K562 (cell line): ENCODE data around the gene LPAR3. TPM values are rescaled to one million over a fixed set of nuclear protein-coding genes. Genes with fewer than 3 reads are reported as not detected.

Experiments
- ATAC-seq: fragments of 200-7000 bp; cut with Tn5 transposase; 3 replicates; pipeline ENCODE4 v1.9.1; 2020; ENCODE audit warnings: moderate library complexity
- BruUV-seq: library from RNA; stranded (reverse); fragments of 400-500 nt; replicated peaks from 2 replicates; lab custom pipeline; 2021; lab: Mats Ljungman, UMichigan
- CTCF ChIA-PET: fragments of 300-600 bp; formaldehyde crosslinking; extraction: SDS; loops from one replicate; lab custom pipeline; 2021; ENCODE audit warnings: low intra/inter-chr PET ratio; lab: Yijun Ruan, JAX
- POLR2A ChIA-PET: fragments of 300-600, 350-650 bp; sonication (Branson Sonifier 250); formaldehyde crosslinking; extraction: SDS; loops from one replicate; lab custom pipeline; 2021; ENCODE audit warnings: antibody characterized with exemption, inconsistent platforms; lab: Yijun Ruan, JAX
- DNase-seq, 4 experiments: peaks; one replicate each; pipeline versions ENCODE4 v3.0.0 to v3.0.0-alpha.2; 2011 to 2018; ENCODE audit warnings: low spot score in 3 of 4, mixed read lengths in 3 of 4; ENCODE audit errors: extremely low read depth in 1 of 4
- FAIRE-seq: peaks from 2 replicates; lab custom pipeline; 2011; peaks lifted over from hg19 to GRCh38; lab: Jason Lieb, UNC
- H2AFZ ChIP-seq: 2 replicates; pipeline ENCODE4 v1.6.0; 2011; ENCODE audit warnings: low read depth, low read length, control low read depth, inconsistent platforms
- H3K27ac ChIP-seq: fragments of 200-600 bp; 3 replicates; pipeline ENCODE4 v1.8.0; 2011; ENCODE audit warnings: low read depth, mild to moderate bottlenecking, control low read depth, inconsistent platforms, low read length, moderate library complexity, mixed read lengths; ENCODE audit errors: extremely low read depth
- H3K27me3 ChIP-seq, 2 experiments: fragments of 300-600 bp in 1 of 2; 2 replicates in 1 of 2; 3 replicates in 1 of 2; pipeline versions ENCODE4 v1.6.0 to v1.8.0; 2011; ENCODE audit warnings: inconsistent platforms in 2 of 2, low read length in 2 of 2, mild to moderate bottlenecking in 1 of 2, mixed read lengths in 1 of 2, moderate library complexity in 1 of 2; ENCODE audit not compliant: control insufficient read depth in 2 of 2, insufficient read depth in 2 of 2
- H3K36me3 ChIP-seq: fragments of 300-600 bp; 3 replicates; pipeline ENCODE4 v1.8.0; 2011; ENCODE audit warnings: mild to moderate bottlenecking, low read length, inconsistent platforms; ENCODE audit not compliant: control insufficient read depth, insufficient read depth
- H3K4me1 ChIP-seq, 2 experiments: fragments of 200-600 bp in 1 of 2; replicated peaks in 1 of 2; 2 replicates in 1 of 2; 3 replicates in 1 of 2; pipeline versions ENCODE4 v1.5.1 to v1.8.0; 2011; ENCODE audit warnings: inconsistent platforms in 2 of 2, low read length in 2 of 2, mild to moderate bottlenecking in 1 of 2, mixed read lengths in 1 of 2, moderate library complexity in 1 of 2; ENCODE audit not compliant: control insufficient read depth in 2 of 2, insufficient read depth in 2 of 2
- H3K4me2 ChIP-seq: 2 replicates; pipeline ENCODE4 v1.6.1; 2011; ENCODE audit warnings: low read length, control low read depth, inconsistent platforms, mixed read lengths; ENCODE audit not compliant: insufficient read depth
- H3K4me3 ChIP-seq: fragments of 200-600 bp; sonication (generic), shearing (Covaris generic); 2 replicates; pipeline ENCODE4 v1.5.1; 2016; ENCODE audit warnings: control low read depth, inconsistent platforms
- H3K79me2 ChIP-seq: fragments of 200-600 bp; 3 replicates; pipeline ENCODE4 v1.8.0; 2011; ENCODE audit warnings: low read length, inconsistent platforms; ENCODE audit not compliant: control insufficient read depth, insufficient read depth
- H3K9ac ChIP-seq, 2 experiments: 2 replicates each; pipeline versions ENCODE4 v1.6.0 to v1.6.1; 2011; ENCODE audit warnings: low read depth in 2 of 2, low read length in 2 of 2, control low read depth in 1 of 2, inconsistent platforms in 1 of 2, mild to moderate bottlenecking in 1 of 2, mixed read lengths in 1 of 2; ENCODE audit not compliant: insufficient read depth in 1 of 2
- H3K9me1 ChIP-seq: one replicate; pipeline ENCODE4 v1.6.0; 2011; ENCODE audit warnings: inconsistent platforms, mild to moderate bottlenecking, low read length, moderate library complexity; ENCODE audit not compliant: control insufficient read depth, insufficient read depth
- H3K9me3 ChIP-seq: replicated peaks from 2 replicates; pipeline ENCODE4 v1.5.1; 2011; ENCODE audit warnings: low read depth, low read length, inconsistent platforms; ENCODE audit not compliant: control insufficient read depth, insufficient read depth
- H4K20me1 ChIP-seq: replicated peaks from 2 replicates; pipeline ENCODE4 v1.6.1; 2011; ENCODE audit warnings: low read length, inconsistent platforms, mixed read lengths; ENCODE audit not compliant: control insufficient read depth, insufficient read depth
- C11orf30 ChIP-seq: fragments of 450-650 bp; IDR thresholded peaks from 2 replicates; pipeline ENCODE4 v1.6.1; 2016; ENCODE audit warnings: low read depth, mild to moderate bottlenecking
- FOSL1 ChIP-seq: fragments of 200-800 bp; sonication (Bioruptor generic); conservative IDR thresholded peaks from 2 replicates; pipeline ENCODE4 v1.6.1; 2016; ENCODE audit warnings: missing genetic modification characterization, missing compliant biosample characterization
- GTF2A2 ChIP-seq: IDR thresholded peaks from 2 replicates; pipeline ENCODE4 v1.6.1; 2016; ENCODE audit warnings: mild to moderate bottlenecking, missing genetic modification characterization, missing compliant biosample characterization
- MAFG ChIP-seq: fragments of 450-650 bp; conservative IDR thresholded peaks from 2 replicates; pipeline ENCODE4 v1.6.1; 2016; ENCODE audit warnings: missing genetic modification characterization, missing compliant biosample characterization
- POLR2B ChIP-seq: fragments of 450-650 bp; IDR thresholded peaks from 2 replicates; pipeline ENCODE4 v1.6.1; 2018; ENCODE audit warnings: low read depth; ENCODE audit not compliant: partially characterized antibody
- RFX1 ChIP-seq: fragments of 450-650 bp; IDR thresholded peaks from 2 replicates; pipeline ENCODE4 v1.6.1; 2016; ENCODE audit warnings: mild to moderate bottlenecking, moderate library complexity
- SPI1 ChIP-seq: IDR thresholded peaks from 2 replicates; pipeline ENCODE4 v1.6.1; 2011; ENCODE audit warnings: low read depth, low read length, control low read depth, borderline replicate concordance
- ZNF316 ChIP-seq: fragments of 450-650 bp; IDR thresholded peaks from 2 replicates; pipeline ENCODE4 v1.6.1; 2016
- WGBS: fragments of 100-300 bp; shearing (Covaris generic); methylation state at CpG from one replicate; pipeline ENCODE4 v1.1.6; 2016; ENCODE audit warnings: low coverage, mixed read lengths; ENCODE audit not compliant: insufficient coverage; ENCODE audit errors: missing lambda C conversion rate; 5-methylcytosine and 5-hydroxymethylcytosine counted together
- in situ Hi-C: fragments of 300-500 bp; cut with MboI; formaldehyde crosslinking; loops from 4 replicates; pipeline ENCODE4 v1.15.0; 2018; ENCODE audit warnings: inconsistent platforms, mixed read lengths
- intact Hi-C: fragments of 100-400 bp; cut with micrococcal nuclease; formaldehyde crosslinking; loops from 2 replicates; pipeline ENCODE4 v1.14.2; 2022
- polyA plus RNA-seq, 8 experiments: library from polyadenylated mRNA; depleted of rRNA in 4 of 8; stranded (reverse) in 5 of 8; unstranded in 3 of 8; fragments of >200 nt; fragmentation: Nextera tagmentation in 2 of 8; fragmentation: Illumina TruSeq in 1 of 8; extraction: Ambion mirVana in 2 of 8; extraction: Trizol in 1 of 8; gene quantifications; 2 replicates each; pipeline versions ENCODE4 v1.2.1 to v1.2.3, GENCODE V29; 2011 to 2014; ENCODE audit warnings: inconsistent platforms in 1 of 8, missing spikeins in 1 of 8
- total RNA-seq, 7 experiments: library from RNA; depleted of rRNA in 6 of 7; stranded (reverse); fragments of >200 nt in 6 of 7; fragmentation: Illumina TruSeq in 2 of 7; extraction: Trizol in 2 of 7; gene quantifications; 2 replicates each; pipeline versions ENCODE4 v1.2.1 to v1.2.3, GENCODE V29; 2011 to 2021; ENCODE audit warnings: low replicate concordance in 1 of 7

Gene LPAR3
- total and polyA plus RNA-seq, 9 of the 15 experiments (the other 6 are each of a cell fraction or from before 2014, with no cell fraction given): 0.11 TPM; not detected in 8

GRCh38 chr1:84810343-84810742 is 82.7 kb downstream of the LPAR3 start:
- intact Hi-C loops: no loop called here
- CTCF ChIA-PET: no interaction called here
- 1% methylated on average over 9 of the region's 9 CpGs for WGBS
- FAIRE-seq (no peak), ATAC-seq (no peak), DNase-seq (no peak)
- no peaks in the 10 kb centered on the region for H3K4me1 ChIP-seq
- no peak for TF ChIP-seq POLR2B
- TF ChIP-seq FOSL1 (tag): no peak
- TF ChIP-seq SPI1: no peak
- TF ChIP-seq GTF2A2: no peak
- H2AFZ ChIP-seq: no peak overlapping the region
- H3K27me3 ChIP-seq: peaks cover 10 to 11% of the 10 kb centered on the region in 2 experiments; a peak in 4 of 5 replicates
- no peak overlapping the region for H3K4me3 ChIP-seq
- H3K36me3 ChIP-seq: no peaks in the 10 kb centered on the region
- no peak overlapping the region for H3K27ac ChIP-seq
- no peaks in the 10 kb centered on the region for H3K9me3 ChIP-seq
- in situ Hi-C loops: no loop called here
- no peak overlapping the region for H3K4me2 ChIP-seq
- no peaks in the 10 kb centered on the region for H3K79me2 ChIP-seq
- no peaks in the 10 kb centered on the region for H4K20me1 ChIP-seq
- H3K9me1 ChIP-seq: no peaks in the 10 kb centered on the region
- H3K9ac ChIP-seq: no peak overlapping the region
- no TSS peak for BruUV-seq
- POLR2A ChIA-PET: interaction anchor here (0.6 to 1.8 kb wide), 2 partner anchors 9 to 54 kb away, joined by 3 to 6 read pairs; no protein-coding TSS in a partner anchor

GRCh38 chr1:84809023-84809422 is 84.0 kb downstream of the LPAR3 start:
- Histone ChIP-seq H3K9me3 (no peaks in the 10 kb centered on the region), H3K27ac (no peak overlapping the region), H3K4me1 (no peaks in the 10 kb centered on the region), H3K9me1 (no peaks in the 10 kb centered on the region), H3K9ac (no peak overlapping the region), H3K79me2 (no peaks in the 10 kb centered on the region), H2AFZ (no peak overlapping the region), H3K27me3 (peaks cover 6% of the 10 kb centered on the region in 2 experiments; a peak in 4 of 5 replicates), H3K36me3 (no peaks in the 10 kb centered on the region)
- ATAC-seq: no peak
- in situ Hi-C loops: no loop called here
- WGBS: 2% methylated on average over 3 of the region's 3 CpGs
- no peak for FAIRE-seq
- no TSS peak for BruUV-seq
- no peak for DNase-seq
- TF ChIP-seq C11orf30 (0 out of 2 replicates have a peak, but pooled peaks have one; percentile 12), ZNF316 (peak; percentile 53; the same call in 1 of the 2 replicates), RFX1 (no peak), MAFG (tag) (0 out of 2 replicates have a peak, but pooled peaks have one; percentile 41)
- TF ChIP-seq, all 486 proteins: peak for 3
- no peaks in the 10 kb centered on the region for H4K20me1 ChIP-seq
- ChIA-PET CTCF (no interaction called here), POLR2A (no interaction called here)
- H3K4me3 ChIP-seq: no peak overlapping the region
- intact Hi-C loops: no loop called here
- H3K4me2 ChIP-seq: no peak overlapping the region
